OCI-LY3 (cell line): ENCODE measurements around the gene DAB1.

Experiments used
- CTCF ChIP-seq: fragments of 200-600, 300-600 bp; sonication (generic); IDR thresholded peaks from 2 replicates; pipeline ENCODE4 v1.5.1; 2014; ENCODE audit warnings: antibody characterized with exemption, low read length, low read depth
- EZH2phosphoT487 ChIP-seq: fragments of 200-600 bp; shearing (Covaris generic); IDR thresholded peaks from 2 replicates; pipeline ENCODE4 v1.6.1; 2018; ENCODE audit warnings: antibody characterized with exemption, mixed run types, low read depth

- no peak for TF ChIP-seq CTCF
- no peak for TF ChIP-seq EZH2phosphoT487
Observed at GRCh38 chr1:56953386-56953785, 470.5 kb downstream of the DAB1 start.
